GM12865 (cell line): ENCODE results near the gene CNEP1R1.
A peak's percentile ranks its signal among the peaks of the same experiment; 100 is the strongest.

ENCODE experiments used
- DNase-seq: peaks from one replicate; pipeline ENCODE4 v3.0.0; 2010; ENCODE audit warnings: low read depth
- H3K4me3 ChIP-seq: 2 replicates; pipeline ENCODE4 v1.5.1; 2011; ENCODE audit warnings: mild to moderate bottlenecking, low read depth, low read length, control low read depth
- TF ChIP-seq, protein P1 (sequence below): IDR thresholded peaks from 2 replicates; pipeline ENCODE4 v1.5.1; 2011; ENCODE audit warnings: low read length, control low read depth, low read depth, inconsistent platforms; ENCODE audit not compliant: insufficient read depth; ENCODE audit errors: missing control alignments

CNEP1R1 gene

GRCh38 chr16:50058091-50058771 lies 33.2 kb downstream of the CNEP1R1 start:
- TF ChIP-seq, protein P1, sequence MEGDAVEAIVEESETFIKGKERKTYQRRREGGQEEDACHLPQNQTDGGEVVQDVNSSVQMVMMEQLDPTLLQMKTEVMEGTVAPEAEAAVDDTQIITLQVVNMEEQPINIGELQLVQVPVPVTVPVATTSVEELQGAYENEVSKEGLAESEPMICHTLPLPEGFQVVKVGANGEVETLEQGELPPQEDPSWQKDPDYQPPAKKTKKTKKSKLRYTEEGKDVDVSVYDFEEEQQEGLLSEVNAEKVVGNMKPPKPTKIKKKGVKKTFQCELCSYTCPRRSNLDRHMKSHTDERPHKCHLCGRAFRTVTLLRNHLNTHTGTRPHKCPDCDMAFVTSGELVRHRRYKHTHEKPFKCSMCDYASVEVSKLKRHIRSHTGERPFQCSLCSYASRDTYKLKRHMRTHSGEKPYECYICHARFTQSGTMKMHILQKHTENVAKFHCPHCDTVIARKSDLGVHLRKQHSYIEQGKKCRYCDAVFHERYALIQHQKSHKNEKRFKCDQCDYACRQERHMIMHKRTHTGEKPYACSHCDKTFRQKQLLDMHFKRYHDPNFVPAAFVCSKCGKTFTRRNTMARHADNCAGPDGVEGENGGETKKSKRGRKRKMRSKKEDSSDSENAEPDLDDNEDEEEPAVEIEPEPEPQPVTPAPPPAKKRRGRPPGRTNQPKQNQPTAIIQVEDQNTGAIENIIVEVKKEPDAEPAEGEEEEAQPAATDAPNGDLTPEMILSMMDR = no peak
- DNase-seq = no peak
- H3K4me3 ChIP-seq = no peak overlapping the region

GRCh38 chr16:50059111-50059510 lies 34.1 kb downstream of the CNEP1R1 start:
- H3K4me3 ChIP-seq = no peak overlapping the region
- DNase-seq = no peak
- TF ChIP-seq, protein P1 = no peak

DNA sequence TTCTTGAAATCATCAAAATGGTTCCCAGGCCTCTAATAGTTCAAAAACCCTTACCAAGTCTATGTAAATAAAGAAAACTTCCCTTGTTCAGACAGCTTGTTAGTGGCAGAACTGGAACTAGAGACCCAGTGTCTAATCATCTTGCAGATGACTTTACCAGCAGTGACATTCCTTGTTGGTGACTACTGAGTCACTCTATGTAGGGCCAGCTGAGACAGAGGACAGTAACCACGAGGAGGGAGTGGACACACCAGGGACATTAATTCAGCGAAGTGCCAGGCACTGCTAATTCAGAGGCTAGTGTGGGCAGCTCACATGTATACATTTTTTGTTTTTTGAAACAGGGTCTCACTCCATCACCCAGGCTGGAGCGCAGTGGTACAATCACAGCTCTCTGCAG lies 34.6 kb downstream of the CNEP1R1 start:
- TF ChIP-seq, protein P1 = no peak
- DNase-seq = no peak
- no peak overlapping the region for H3K4me3 ChIP-seq

- TF ChIP-seq, protein P1 = no peak
- DNase-seq = no peak
- no peak overlapping the region for H3K4me3 ChIP-seq
Measured at GRCh38 chr16:50061326-50061725, 36.3 kb downstream of the CNEP1R1 start.

DNA sequence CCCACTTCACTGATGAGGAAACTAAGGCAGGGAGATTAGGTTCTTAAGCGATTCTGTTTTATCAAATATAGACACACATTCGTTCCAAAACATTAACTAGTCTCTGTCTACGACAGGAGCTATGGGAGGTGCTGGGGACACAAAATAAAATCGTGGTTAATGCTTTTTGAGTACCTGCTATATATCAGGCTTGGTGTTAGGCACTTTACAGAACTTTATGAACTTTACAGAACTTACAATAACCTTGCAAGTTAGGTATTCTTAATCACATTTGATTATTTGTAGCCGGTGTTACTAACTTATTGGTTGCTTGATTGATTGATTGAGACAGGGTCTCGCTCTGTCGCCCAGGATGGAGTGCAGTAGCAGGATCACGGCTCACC lies 40.2 kb downstream of the CNEP1R1 start:
- peak overlapping the region; percentile 48 for H3K4me3 ChIP-seq
- DNase-seq = no peak
- TF ChIP-seq, protein P1 = no peak

- DNase-seq = peak; percentile 97
- TF ChIP-seq, protein P1 = peak; percentile 0
- H3K4me3 ChIP-seq = peak within 1 kb of the TSS; percentile 92
Measured at GRCh38 chr16:50065624-50066481, 40.8 kb downstream of the CNEP1R1 start, which contains the start of gene HEATR3. Gene HEATR3, plus strand, starts transcription at chr16:50065970. Its CDS starts 162 bp downstream, at chr16:50066132.
